ENCODE data around the gene EMX1. TPM values are rescaled to one million over a fixed set of nuclear protein-coding genes. Genes with fewer than 3 reads are reported as not detected.

EMX1 gene
- polyA plus RNA-seq, 2 donors, result 0.05 to 0.08 TPM

GRCh38 chr2:72940361-72940760, 23.0 kb downstream of the EMX1 start:
- Histone ChIP-seq H3K4me3 (ENCODE audit: low read depth in 1 of 2, low read length in 2 of 2) (no peak overlapping the region), H3K27me3 (ENCODE audit: control insufficient read depth in 1 of 2, insufficient read depth in 2 of 2, low read length in 2 of 2) (no peaks in the 10 kb centered on the region), H3K9me3 (ENCODE audit: control insufficient read depth in 2 of 2, insufficient read depth in 1 of 2, low read depth in 1 of 2, low read length in 1 of 2) (no peaks in the 10 kb centered on the region), H3K4me1 (ENCODE audit: control insufficient read depth in 2 of 2, insufficient read depth in 2 of 2, low read length in 1 of 2) (peaks cover 0 to 9% of the 10 kb centered on the region in 2 donors), H3K36me3 (ENCODE audit: control insufficient read depth in 2 of 2, insufficient read depth in 2 of 2, low read length in 1 of 2) (peaks cover 3 to 5% of the 10 kb centered on the region in 2 donors), H3K27ac (ENCODE audit: low read depth in 2 of 2, low read length in 1 of 2) (no peak overlapping the region)
- whole genome bisulfite sequencing, 2 donors, result 74 to 89% methylated on average over 6 of the region's 6 CpGs

GRCh38 chr2:72940786-72941185, 23.5 kb downstream of the EMX1 start:
- H3K4me3 ChIP-seq (ENCODE audit: low read depth in 1 of 2, low read length in 2 of 2), result no peak overlapping the region
- no peaks in the 10 kb centered on the region for H3K9me3 ChIP-seq (ENCODE audit: control insufficient read depth in 2 of 2, insufficient read depth in 1 of 2, low read depth in 1 of 2, low read length in 1 of 2)
- peaks cover 0 to 9% of the 10 kb centered on the region in 2 donors for H3K4me1 ChIP-seq (ENCODE audit: control insufficient read depth in 2 of 2, insufficient read depth in 2 of 2, low read length in 1 of 2)
- WGBS, 2 donors, result 83 to 84% methylated on average over 6 of the region's 6 CpGs
- no peak overlapping the region for H3K27ac ChIP-seq (ENCODE audit: low read depth in 2 of 2, low read length in 1 of 2)
- H3K27me3 ChIP-seq (ENCODE audit: control insufficient read depth in 1 of 2, insufficient read depth in 2 of 2, low read length in 2 of 2), result no peaks in the 10 kb centered on the region
- peaks cover 3 to 5% of the 10 kb centered on the region in 2 donors for H3K36me3 ChIP-seq (ENCODE audit: control insufficient read depth in 2 of 2, insufficient read depth in 2 of 2, low read length in 1 of 2)

- Histone ChIP-seq H3K36me3 (ENCODE audit: control insufficient read depth in 2 of 2, insufficient read depth in 2 of 2, low read length in 1 of 2) (peaks cover 3 to 5% of the 10 kb centered on the region in 2 donors), H3K4me3 (ENCODE audit: low read depth in 1 of 2, low read length in 2 of 2) (no peak overlapping the region), H3K9me3 (ENCODE audit: control insufficient read depth in 2 of 2, insufficient read depth in 1 of 2, low read depth in 1 of 2, low read length in 1 of 2) (no peaks in the 10 kb centered on the region), H3K27me3 (ENCODE audit: control insufficient read depth in 1 of 2, insufficient read depth in 2 of 2, low read length in 2 of 2) (no peaks in the 10 kb centered on the region), H3K27ac (ENCODE audit: low read depth in 2 of 2, low read length in 1 of 2) (no peak overlapping the region), H3K4me1 (ENCODE audit: control insufficient read depth in 2 of 2, insufficient read depth in 2 of 2, low read length in 1 of 2) (peaks cover 0 to 3% of the 10 kb centered on the region in 2 donors)
- WGBS, 2 donors, result 87 to 93% methylated on average over 8 of the region's 8 CpGs
Observed at GRCh38 chr2:72942293-72942692, 25.0 kb downstream of the EMX1 start.

GRCh38 chr2:72942881-72943418, 25.6 kb downstream of the EMX1 start:
- Histone ChIP-seq H3K9me3 (ENCODE audit: control insufficient read depth in 2 of 2, insufficient read depth in 1 of 2, low read depth in 1 of 2, low read length in 1 of 2) (no peaks in the 10 kb centered on the region), H3K4me1 (ENCODE audit: control insufficient read depth in 2 of 2, insufficient read depth in 2 of 2, low read length in 1 of 2) (no peaks in the 10 kb centered on the region), H3K27ac (ENCODE audit: low read depth in 2 of 2, low read length in 1 of 2) (no peak overlapping the region), H3K27me3 (ENCODE audit: control insufficient read depth in 1 of 2, insufficient read depth in 2 of 2, low read length in 2 of 2) (no peaks in the 10 kb centered on the region), H3K4me3 (ENCODE audit: low read depth in 1 of 2, low read length in 2 of 2) (no peak overlapping the region), H3K36me3 (ENCODE audit: control insufficient read depth in 2 of 2, insufficient read depth in 2 of 2, low read length in 1 of 2) (peaks cover 3 to 5% of the 10 kb centered on the region in 2 donors)
- 95 to 98% methylated on average over 7 to 8 of the region's 8 CpGs for WGBS, 2 donors

- no peak overlapping the region for H3K27ac ChIP-seq (ENCODE audit: low read depth in 2 of 2, low read length in 1 of 2)
- peaks cover 3 to 5% of the 10 kb centered on the region in 2 donors for H3K36me3 ChIP-seq (ENCODE audit: control insufficient read depth in 2 of 2, insufficient read depth in 2 of 2, low read length in 1 of 2)
- WGBS, 2 donors, result 82 to 89% methylated on average over 7 of the region's 7 CpGs
- no peaks in the 10 kb centered on the region for H3K27me3 ChIP-seq (ENCODE audit: control insufficient read depth in 1 of 2, insufficient read depth in 2 of 2, low read length in 2 of 2)
- H3K9me3 ChIP-seq (ENCODE audit: control insufficient read depth in 2 of 2, insufficient read depth in 1 of 2, low read depth in 1 of 2, low read length in 1 of 2), result no peaks in the 10 kb centered on the region
- no peak overlapping the region for H3K4me3 ChIP-seq (ENCODE audit: low read depth in 1 of 2, low read length in 2 of 2)
- H3K4me1 ChIP-seq (ENCODE audit: control insufficient read depth in 2 of 2, insufficient read depth in 2 of 2, low read length in 1 of 2), result no peaks in the 10 kb centered on the region
Observed at GRCh38 chr2:72943540-72944395, 26.4 kb downstream of the EMX1 start.

- Histone ChIP-seq H3K27ac (ENCODE audit: low read depth in 2 of 2, low read length in 1 of 2) (no peak overlapping the region), H3K36me3 (ENCODE audit: control insufficient read depth in 2 of 2, insufficient read depth in 2 of 2, low read length in 1 of 2) (peaks cover 3 to 5% of the 10 kb centered on the region in 2 donors), H3K4me1 (ENCODE audit: control insufficient read depth in 2 of 2, insufficient read depth in 2 of 2, low read length in 1 of 2) (no peaks in the 10 kb centered on the region), H3K4me3 (ENCODE audit: low read depth in 1 of 2, low read length in 2 of 2) (no peak overlapping the region), H3K27me3 (ENCODE audit: control insufficient read depth in 1 of 2, insufficient read depth in 2 of 2, low read length in 2 of 2) (no peaks in the 10 kb centered on the region), H3K9me3 (ENCODE audit: control insufficient read depth in 2 of 2, insufficient read depth in 1 of 2, low read depth in 1 of 2, low read length in 1 of 2) (no peaks in the 10 kb centered on the region)
- WGBS, 2 donors, result 94 to 97% methylated on average over 15 to 16 of the region's 16 CpGs
Observed at GRCh38 chr2:72944804-72945449, 27.6 kb downstream of the EMX1 start.

- 91 to 92% methylated on average over 9 of the region's 9 CpGs for WGBS, 2 donors
Observed at GRCh38 chr2:72945450-72946019, 28.2 kb downstream of the EMX1 start.

GRCh38 chr2:72946466-72946865, 29.1 kb downstream of the EMX1 start:
- Histone ChIP-seq H3K36me3 (ENCODE audit: control insufficient read depth in 2 of 2, insufficient read depth in 2 of 2, low read length in 1 of 2) (peaks cover 3 to 6% of the 10 kb centered on the region in 2 donors), H3K4me3 (ENCODE audit: low read depth in 1 of 2, low read length in 2 of 2) (no peak overlapping the region), H3K4me1 (ENCODE audit: control insufficient read depth in 2 of 2, insufficient read depth in 2 of 2, low read length in 1 of 2) (no peaks in the 10 kb centered on the region), H3K9me3 (ENCODE audit: control insufficient read depth in 2 of 2, insufficient read depth in 1 of 2, low read depth in 1 of 2, low read length in 1 of 2) (no peaks in the 10 kb centered on the region), H3K27me3 (ENCODE audit: control insufficient read depth in 1 of 2, insufficient read depth in 2 of 2, low read length in 2 of 2) (no peaks in the 10 kb centered on the region), H3K27ac (ENCODE audit: low read depth in 2 of 2, low read length in 1 of 2) (no peak overlapping the region)
- 92% methylated on average over 9 of the region's 9 CpGs for WGBS, 2 donors

More at GRCh38 chr2:72945450-72946019, 28.2 kb downstream of the EMX1 start:
- Histone ChIP-seq H3K4me1 (ENCODE audit: control insufficient read depth in 2 of 2, insufficient read depth in 2 of 2, low read length in 1 of 2) (no peaks in the 10 kb centered on the region), H3K9me3 (ENCODE audit: control insufficient read depth in 2 of 2, insufficient read depth in 1 of 2, low read depth in 1 of 2, low read length in 1 of 2) (no peaks in the 10 kb centered on the region), H3K4me3 (ENCODE audit: low read depth in 1 of 2, low read length in 2 of 2) (no peak overlapping the region), H3K27ac (ENCODE audit: low read depth in 2 of 2, low read length in 1 of 2) (no peak overlapping the region), H3K36me3 (ENCODE audit: control insufficient read depth in 2 of 2, insufficient read depth in 2 of 2, low read length in 1 of 2) (peaks cover 3 to 6% of the 10 kb centered on the region in 2 donors), H3K27me3 (ENCODE audit: control insufficient read depth in 1 of 2, insufficient read depth in 2 of 2, low read length in 2 of 2) (no peaks in the 10 kb centered on the region)

- 91 to 93% methylated on average over 8 to 10 of the region's 10 CpGs for WGBS, 2 donors
Observed at GRCh38 chr2:72947952-72948830, 30.9 kb downstream of the EMX1 start.

More at GRCh38 chr2:72947952-72948830, 30.9 kb downstream of the EMX1 start:
- Histone ChIP-seq H3K4me1 (ENCODE audit: control insufficient read depth in 2 of 2, insufficient read depth in 2 of 2, low read length in 1 of 2) (no peaks in the 10 kb centered on the region), H3K4me3 (ENCODE audit: low read depth in 1 of 2, low read length in 2 of 2) (no peak overlapping the region), H3K27me3 (ENCODE audit: control insufficient read depth in 1 of 2, insufficient read depth in 2 of 2, low read length in 2 of 2) (no peaks in the 10 kb centered on the region), H3K36me3 (ENCODE audit: control insufficient read depth in 2 of 2, insufficient read depth in 2 of 2, low read length in 1 of 2) (peaks cover 3 to 6% of the 10 kb centered on the region in 2 donors), H3K9me3 (ENCODE audit: control insufficient read depth in 2 of 2, insufficient read depth in 1 of 2, low read depth in 1 of 2, low read length in 1 of 2) (no peaks in the 10 kb centered on the region), H3K27ac (ENCODE audit: low read depth in 2 of 2, low read length in 1 of 2) (no peak overlapping the region)
